ENCODE results near the gene MARCHF3. TPM values are rescaled to one million over a fixed set of nuclear protein-coding genes. Genes with fewer than 3 reads are reported as not detected.
"Not testable (repeated sequence)": the region's sequence is repeated elsewhere in the genome, so short reads cannot be mapped to it uniquely, and the experiment has no call there.

MARCHF3 gene
- total RNA-seq, 1 experiment from 2014 or later: 16.1 TPM

- H3K4me3 Mint-ChIP-seq (ENCODE audit: low read depth, unreplicated experiment): no peak overlapping the region
- H3K9me3 Mint-ChIP-seq (ENCODE audit: low read depth, unreplicated experiment): peaks cover 3% of the 10 kb centered on the region
- H3K27ac Mint-ChIP-seq (ENCODE audit: unreplicated experiment): no peak overlapping the region
- intact Hi-C loops (cut with micrococcal nuclease; ENCODE audit: unreplicated experiment): loop anchor here (5.0 kb wide), 2 partner anchors 87 to 112 kb away; no protein-coding TSS in a partner anchor
- H3K4me1 Mint-ChIP-seq (ENCODE audit: low read depth, unreplicated experiment): peaks cover 33% of the 10 kb centered on the region
- BruUV-seq (replicated peaks): no TSS peak
- no peak for TF ChIP-seq CTCF (IDR thresholded peaks at IDR 0.05; ENCODE audit: unreplicated experiment)
- DNase-seq: no peak
- H3K36me3 Mint-ChIP-seq (ENCODE audit: insufficient read depth, unreplicated experiment): peaks cover 10% of the 10 kb centered on the region
- H3K27me3 Mint-ChIP-seq (ENCODE audit: unreplicated experiment): no peaks in the 10 kb centered on the region
- CTCF ChIA-PET: no interaction called here
These were observed 115.4 kb downstream of the MARCHF3 start for GRCh38 chr5:126914801-126915436.

GRCh38 chr5:126912616-126913200 is 117.7 kb downstream of the MARCHF3 start:
- H3K4me3 Mint-ChIP-seq (ENCODE audit: low read depth, unreplicated experiment): no peak overlapping the region
- no peak for DNase-seq
- peaks cover 6% of the 10 kb centered on the region for H3K9me3 Mint-ChIP-seq (ENCODE audit: low read depth, unreplicated experiment)
- CTCF ChIA-PET: no interaction called here
- H3K4me1 Mint-ChIP-seq (ENCODE audit: low read depth, unreplicated experiment): peaks cover 12% of the 10 kb centered on the region
- no peaks in the 10 kb centered on the region for H3K27me3 Mint-ChIP-seq (ENCODE audit: unreplicated experiment)
- TF ChIP-seq CTCF (IDR thresholded peaks at IDR 0.05; ENCODE audit: unreplicated experiment): no peak
- H3K36me3 Mint-ChIP-seq (ENCODE audit: insufficient read depth, unreplicated experiment): peaks cover 2% of the 10 kb centered on the region
- H3K27ac Mint-ChIP-seq (ENCODE audit: unreplicated experiment): no peak overlapping the region
- BruUV-seq (replicated peaks): no TSS peak
- intact Hi-C loops (cut with micrococcal nuclease; ENCODE audit: unreplicated experiment): no loop called here

- intact Hi-C loops (cut with micrococcal nuclease; ENCODE audit: unreplicated experiment): no loop called here
- Mint-ChIP-seq H3K27ac (ENCODE audit: unreplicated experiment) (no peak overlapping the region), H3K36me3 (ENCODE audit: insufficient read depth, unreplicated experiment) (no peaks in the 10 kb centered on the region), H3K4me3 (ENCODE audit: low read depth, unreplicated experiment) (no peak overlapping the region), H3K9me3 (ENCODE audit: low read depth, unreplicated experiment) (peaks cover 6% of the 10 kb centered on the region), H3K27me3 (ENCODE audit: unreplicated experiment) (no peaks in the 10 kb centered on the region), H3K4me1 (ENCODE audit: low read depth, unreplicated experiment) (peaks cover 5% of the 10 kb centered on the region)
- DNase-seq: no peak
- BruUV-seq (replicated peaks): no TSS peak
- no peak for TF ChIP-seq CTCF (IDR thresholded peaks at IDR 0.05; ENCODE audit: unreplicated experiment)
- CTCF ChIA-PET: no interaction called here
These were observed 118.4 kb downstream of the MARCHF3 start for GRCh38 chr5:126911986-126912385.

- Mint-ChIP-seq H3K27ac (ENCODE audit: unreplicated experiment) (no peak overlapping the region), H3K4me1 (ENCODE audit: low read depth, unreplicated experiment) (no peaks in the 10 kb centered on the region), H3K36me3 (ENCODE audit: insufficient read depth, unreplicated experiment) (no peaks in the 10 kb centered on the region), H3K4me3 (ENCODE audit: low read depth, unreplicated experiment) (no peak overlapping the region), H3K9me3 (ENCODE audit: low read depth, unreplicated experiment) (peaks cover 6% of the 10 kb centered on the region), H3K27me3 (ENCODE audit: unreplicated experiment) (no peaks in the 10 kb centered on the region)
- intact Hi-C loops (cut with micrococcal nuclease; ENCODE audit: unreplicated experiment): no loop called here
- CTCF ChIA-PET: no interaction called here
- no peak for DNase-seq
- BruUV-seq (replicated peaks): no TSS peak
- TF ChIP-seq CTCF (IDR thresholded peaks at IDR 0.05; ENCODE audit: unreplicated experiment): no peak
These were observed 120.5 kb downstream of the MARCHF3 start for GRCh38 chr5:126909856-126910255.

- H3K27me3 Mint-ChIP-seq (ENCODE audit: unreplicated experiment); H3K4me1 Mint-ChIP-seq (ENCODE audit: low read depth, unreplicated experiment); BruUV-seq (replicated peaks); H3K36me3 Mint-ChIP-seq (ENCODE audit: insufficient read depth, unreplicated experiment); CTCF ChIA-PET; intact Hi-C loops (cut with micrococcal nuclease; ENCODE audit: unreplicated experiment); H3K9me3 Mint-ChIP-seq (ENCODE audit: low read depth, unreplicated experiment); H3K4me3 Mint-ChIP-seq (ENCODE audit: low read depth, unreplicated experiment); H3K27ac Mint-ChIP-seq (ENCODE audit: unreplicated experiment); DNase-seq: not testable (repeated sequence)
These were observed 126.0 kb downstream of the MARCHF3 start for GRCh38 chr5:126904407-126904806.

All from Calu3 (cell line).